Measurements from ENCODE around the gene CDA.

Gene CDA

GRCh38 chr1:20616847-20617487, 28.1 kb downstream of the CDA start:
- DNase-seq = no peak

- DNase-seq = no peak
Measured at GRCh38 chr1:20618550-20618949, 29.7 kb downstream of the CDA start.

- no peak for DNase-seq
Measured at GRCh38 chr1:20619999-20620398, 31.1 kb downstream of the CDA start.

- no peak for DNase-seq
Measured at GRCh38 chr1:20621012-20621411, 32.1 kb downstream of the CDA start.

- DNase-seq = no peak
Measured at GRCh38 chr1:20624709-20625108, 35.8 kb downstream of the CDA start.

GRCh38 chr1:20625176-20626097, 36.5 kb downstream of the CDA start:
- DNase-seq = no peak

- no peak for DNase-seq
Measured at GRCh38 chr1:20626098-20626427, 37.2 kb downstream of the CDA start.

GRCh38 chr1:20626524-20626923, 37.6 kb downstream of the CDA start:
- no peak for DNase-seq

GRCh38 chr1:20630729-20631128, 41.8 kb downstream of the CDA start:
- no peak for DNase-seq

- DNase-seq = no peak
Measured at GRCh38 chr1:20632386-20632785, 43.5 kb downstream of the CDA start.

- peak; percentile 85 for DNase-seq
Measured at GRCh38 chr1:20633190-20634064, 44.5 kb downstream of the CDA start, which contains the start of gene PINK1. TSS of gene PINK1 (plus strand) at chr1:20633458. CDS start at chr1:20633549, 91 bp downstream.

GRCh38 chr1:20634065-20634593, 45.2 kb downstream of the CDA start:
- no peak for DNase-seq

GRCh38 chr1:20634594-20635084, 45.7 kb downstream of the CDA start:
- no peak for DNase-seq

- no peak for DNase-seq
Measured at GRCh38 chr1:20636785-20637347, 48.0 kb downstream of the CDA start.

GRCh38 chr1:20640183-20640597, 51.3 kb downstream of the CDA start:
- DNase-seq = peak; percentile 43

GRCh38 chr1:20641975-20642374, 53.1 kb downstream of the CDA start:
- DNase-seq = no peak

- no peak for DNase-seq
Measured at GRCh38 chr1:20643080-20643479, 54.2 kb downstream of the CDA start.

GRCh38 chr1:20644416-20644815, 55.5 kb downstream of the CDA start:
- DNase-seq = no peak

GRCh38 chr1:20645414-20645813, 56.5 kb downstream of the CDA start:
- DNase-seq = no peak

- DNase-seq = no peak
Measured at GRCh38 chr1:20648438-20648837, 59.5 kb downstream of the CDA start.

GRCh38 chr1:20648946-20649345, 60.0 kb downstream of the CDA start:
- DNase-seq = no peak

GRCh38 chr1:20652300-20652699, 63.4 kb downstream of the CDA start:
- DNase-seq = no peak
